H1 (cell line): ENCODE results near the gene STOML2. TPM values are rescaled to one million over a fixed set of nuclear protein-coding genes. Genes with fewer than 3 reads are reported as not detected.

Source experiments
- CTCF ChIA-PET: fragments of 300-600 bp; sonication (Branson Sonifier 250); formaldehyde crosslinking; loops from one replicate; lab custom pipeline; 2021; ENCODE audit not compliant: partially characterized antibody; lab: Charles Lee
- POLR2A ChIA-PET: fragments of 300-600 bp; sonication (Branson Sonifier 250); formaldehyde crosslinking; loops from one replicate; lab custom pipeline; 2021; ENCODE audit warnings: inconsistent platforms; ENCODE audit not compliant: partially characterized antibody; lab: Charles Lee
- DNase-seq, 2 experiments: peaks; one replicate each; pipeline versions ENCODE4 v3.0.0 to v3.0.0-alpha.2; 2010 to 2022; ENCODE audit warnings: low spot score in 2 of 2, low read depth in 1 of 2, mixed read lengths in 1 of 2
- FAIRE-seq: peaks from 2 replicates; lab custom pipeline; 2011; peaks lifted over from hg19 to GRCh38; lab: Jason Lieb, UNC
- H2AFZ ChIP-seq: 2 replicates; pipeline ENCODE4 v1.8.1; 2012; ENCODE audit warnings: low read length, inconsistent platforms
- H2AK5ac ChIP-seq: 2 replicates; pipeline ENCODE4 v1.6.1; 2013; ENCODE audit warnings: low read depth, low read length
- H2BK120ac ChIP-seq: replicated peaks from 2 replicates; pipeline ENCODE3; 2013; ENCODE audit warnings: low read depth, low read length, inconsistent platforms
- H2BK12ac ChIP-seq: 2 replicates; pipeline ENCODE4 v1.6.1; 2013; ENCODE audit warnings: low read depth, low read length
- H2BK15ac ChIP-seq: 2 replicates; pipeline ENCODE4 v1.6.1; 2013; ENCODE audit warnings: low read length
- H2BK20ac ChIP-seq: 2 replicates; pipeline ENCODE4 v1.6.1; 2013; ENCODE audit warnings: low read length
- H2BK5ac ChIP-seq: 2 replicates; pipeline ENCODE4 v1.6.1; 2013; ENCODE audit warnings: low read depth, low read length
- H3K14ac ChIP-seq: 2 replicates; pipeline ENCODE4 v1.6.1; 2013; ENCODE audit warnings: inconsistent platforms; ENCODE audit not compliant: insufficient read length
- H3K18ac ChIP-seq: 2 replicates; pipeline ENCODE4 v1.6.1; 2013; ENCODE audit warnings: low read length; ENCODE audit errors: extremely low read depth
- H3K23ac ChIP-seq: 2 replicates; pipeline ENCODE4 v1.6.1; 2013; ENCODE audit warnings: inconsistent platforms; ENCODE audit not compliant: insufficient read length
- H3K23me2 ChIP-seq: 2 replicates; pipeline ENCODE4 v1.6.1; 2013; ENCODE audit warnings: low read depth, low read length
- H3K27ac ChIP-seq: 2 replicates; pipeline ENCODE4 v1.6.1; 2011; ENCODE audit warnings: low read depth, low read length, inconsistent platforms
- H3K27me3 ChIP-seq, 4 experiments: replicated peaks in 1 of 4; 1 replicate in 1 of 4; 2 replicates in 3 of 4; pipeline versions ENCODE4 v1.6.1 to v1.8.1; 2011 to 2013; ENCODE audit warnings: low read length in 3 of 4, mild to moderate bottlenecking in 3 of 4, inconsistent platforms in 2 of 4, mixed read lengths in 2 of 4, moderate library complexity in 1 of 4; ENCODE audit not compliant: control insufficient read depth in 3 of 4, insufficient read depth in 3 of 4; ENCODE audit errors: extremely low read depth in 1 of 4
- H3K36me3 ChIP-seq, 4 experiments: 2 replicates each; pipeline versions ENCODE4 v1.6.1 to v1.8.1; 2011 to 2013; ENCODE audit warnings: mild to moderate bottlenecking in 4 of 4, low read length in 3 of 4, moderate library complexity in 2 of 4, control low read depth in 1 of 4, inconsistent platforms in 1 of 4; ENCODE audit not compliant: insufficient read depth in 4 of 4, control insufficient read depth in 2 of 4
- H3K4ac ChIP-seq: replicated peaks from 2 replicates; pipeline ENCODE3; 2013; ENCODE audit warnings: low read length, low read depth, mixed read lengths, inconsistent platforms; ENCODE audit not compliant: insufficient read length
- H3K4me1 ChIP-seq, 4 experiments: replicated peaks in 1 of 4; 1 replicate in 1 of 4; 2 replicates in 3 of 4; pipeline versions ENCODE4 v1.6.1 to v1.8.1; 2011 to 2013; ENCODE audit warnings: low read length in 3 of 4, inconsistent platforms in 2 of 4, mixed read lengths in 1 of 4; ENCODE audit not compliant: insufficient read depth in 4 of 4, control insufficient read depth in 3 of 4
- H3K4me2 ChIP-seq, 2 experiments: 2 replicates each; pipeline versions ENCODE4 v1.6.1 to v1.8.1; 2011 to 2013; ENCODE audit warnings: low read depth in 2 of 2, low read length in 2 of 2, control low read depth in 1 of 2, inconsistent platforms in 1 of 2, mild to moderate bottlenecking in 1 of 2; ENCODE audit not compliant: insufficient read depth in 1 of 2
- H3K4me3 ChIP-seq, 4 experiments: fragments of 200-600, 300-600 bp in 1 of 4; sonication (generic), shearing (Covaris generic), sonication (Bioruptor Twin) in 1 of 4; 2 replicates each; pipeline versions ENCODE4 v1.5.1 to v1.8.1; 2011 to 2016; ENCODE audit warnings: low read length in 4 of 4, low read depth in 3 of 4, control low read depth in 2 of 4, inconsistent platforms in 2 of 4, mild to moderate bottlenecking in 2 of 4, mixed read lengths in 1 of 4, moderate library complexity in 1 of 4; ENCODE audit not compliant: insufficient read depth in 2 of 4; ENCODE audit errors: extremely low read depth in 1 of 4
- H3K56ac ChIP-seq: replicated peaks from 2 replicates; pipeline ENCODE3; 2013; ENCODE audit warnings: low read depth, mild to moderate bottlenecking, mixed read lengths, low read length, inconsistent platforms; ENCODE audit not compliant: insufficient read length
- H3K79me1 ChIP-seq: 2 replicates; pipeline ENCODE4 v1.6.1; 2013; ENCODE audit warnings: low read depth, low read length, control low read depth
- H3K79me2 ChIP-seq, 2 experiments: 2 replicates each; pipeline versions ENCODE4 v1.6.1 to v1.8.1; 2012 to 2013; ENCODE audit warnings: low read length in 2 of 2, mild to moderate bottlenecking in 2 of 2, inconsistent platforms in 1 of 2; ENCODE audit not compliant: insufficient read depth in 2 of 2, control insufficient read depth in 1 of 2
- H3K9ac ChIP-seq, 4 experiments: replicated peaks in 1 of 4; 1 replicate in 1 of 4; 2 replicates in 3 of 4; pipeline versions ENCODE4 v1.6.1 to v1.8.1; 2011 to 2013; ENCODE audit warnings: low read depth in 3 of 4, low read length in 3 of 4, control low read depth in 2 of 4, mild to moderate bottlenecking in 2 of 4, moderate library complexity in 2 of 4, inconsistent platforms in 1 of 4; ENCODE audit errors: extremely low read depth in 1 of 4
- H3K9me3 ChIP-seq, 2 experiments: 2 replicates each; pipeline versions ENCODE4 v1.6.1 to v1.8.1; 2012 to 2013; ENCODE audit warnings: mild to moderate bottlenecking in 2 of 2, moderate library complexity in 2 of 2, control low read depth in 1 of 2, inconsistent platforms in 1 of 2, low read depth in 1 of 2, low read length in 1 of 2, mixed read lengths in 1 of 2; ENCODE audit not compliant: insufficient read depth in 2 of 2
- H4K20me1 ChIP-seq, 2 experiments: replicated peaks in 1 of 2; 2 replicates each; pipeline versions ENCODE3 to v1.8.1; 2011 to 2013; ENCODE audit warnings: inconsistent platforms in 2 of 2, low read length in 2 of 2, mild to moderate bottlenecking in 1 of 2; ENCODE audit not compliant: insufficient read depth in 2 of 2, control insufficient read depth in 1 of 2
- H4K5ac ChIP-seq: 2 replicates; pipeline ENCODE4 v1.6.1; 2013; ENCODE audit warnings: low read length, low read depth, mixed read lengths, inconsistent platforms; ENCODE audit not compliant: insufficient read length
- H4K8ac ChIP-seq: 2 replicates; pipeline ENCODE4 v1.8.0; 2013; ENCODE audit warnings: mild to moderate bottlenecking, moderate library complexity, low read length, inconsistent platforms; ENCODE audit not compliant: insufficient read depth; ENCODE audit errors: extremely low read depth
- H4K91ac ChIP-seq: replicated peaks from 2 replicates; pipeline ENCODE3; 2013; ENCODE audit warnings: low read length, mixed read lengths, inconsistent platforms; ENCODE audit not compliant: insufficient read length
- JUN ChIP-seq: IDR thresholded peaks from 2 replicates; pipeline ENCODE4 v1.6.1; 2011; ENCODE audit warnings: low read depth, mild to moderate bottlenecking, improper control_type of control experiment, low read length
- KDM5A ChIP-seq: fragments of 200-600 bp; IDR thresholded peaks from 2 replicates; pipeline ENCODE4 v1.7.1; 2012; ENCODE audit warnings: mild to moderate bottlenecking, low read length, inconsistent platforms, mixed read lengths
- NANOG ChIP-seq: IDR thresholded peaks from 2 replicates; pipeline ENCODE4 v1.6.1; 2011; ENCODE audit warnings: low read length, low read depth, mild to moderate bottlenecking, inconsistent platforms; ENCODE audit not compliant: insufficient read depth, poor library complexity, severe bottlenecking
- RXRA ChIP-seq: IDR thresholded peaks from 2 replicates; pipeline ENCODE4 v1.6.1; 2011; ENCODE audit warnings: low read depth, mild to moderate bottlenecking, low read length, moderate library complexity; ENCODE audit not compliant: insufficient read depth
- SIN3A ChIP-seq, 2 experiments: IDR thresholded peaks in 1 of 2; conservative IDR thresholded peaks in 1 of 2; 2 replicates each; pipeline ENCODE4 v1.6.1; 2011 to 2012; ENCODE audit warnings: low read length in 2 of 2, improper control_type of control experiment in 1 of 2, low read depth in 1 of 2, mild to moderate bottlenecking in 1 of 2
- WGBS, 2 experiments: shearing (Covaris generic) in 1 of 2; methylation state at CpG; one replicate each; pipeline versions ENCODE4 v1.1.6 to v1.1.7; 2013 to 2015; ENCODE audit warnings: low lambda C conversion rate in 2 of 2, mixed read lengths in 2 of 2, inconsistent platforms in 1 of 2, low coverage in 1 of 2, missing lambda C conversion rate in 1 of 2; ENCODE audit not compliant: insufficient replicate concordance in 2 of 2, insufficient coverage in 1 of 2, insufficient read length in 1 of 2; ENCODE audit errors: extremely low coverage in 1 of 2, missing lambda C conversion rate in 1 of 2; 5-methylcytosine and 5-hydroxymethylcytosine counted together
- polyA plus RNA-seq, 7 experiments: library from polyadenylated mRNA; depleted of rRNA in 3 of 7; stranded (reverse) in 5 of 7; unstranded in 2 of 7; fragments of >200 nt in 5 of 7; fragments of 200-250 nt in 2 of 7; gene quantifications; 1 replicate in 5 of 7; 2 replicates in 1 of 7; 4 replicates in 1 of 7; pipeline versions ENCODE4 v1.2.1 to v1.2.3, GENCODE V29; 2011 to 2013; ENCODE audit warnings: missing spikeins in 2 of 7, mixed read lengths in 2 of 7
- total RNA-seq: library from RNA; stranded (reverse); fragmentation: NEBNext Ultra II Directional; extraction: Animal tissue kit (Norgen Biotek cat#: 25700); gene quantifications from 2 replicates; pipeline ENCODE4 v1.2.1, GENCODE V29; 2021

Gene STOML2
- total and polyA plus RNA-seq, 2 of the 8 experiments (the other 6 are each of a cell fraction or from before 2014, with no cell fraction given) = 203 to 256 TPM

DNA sequence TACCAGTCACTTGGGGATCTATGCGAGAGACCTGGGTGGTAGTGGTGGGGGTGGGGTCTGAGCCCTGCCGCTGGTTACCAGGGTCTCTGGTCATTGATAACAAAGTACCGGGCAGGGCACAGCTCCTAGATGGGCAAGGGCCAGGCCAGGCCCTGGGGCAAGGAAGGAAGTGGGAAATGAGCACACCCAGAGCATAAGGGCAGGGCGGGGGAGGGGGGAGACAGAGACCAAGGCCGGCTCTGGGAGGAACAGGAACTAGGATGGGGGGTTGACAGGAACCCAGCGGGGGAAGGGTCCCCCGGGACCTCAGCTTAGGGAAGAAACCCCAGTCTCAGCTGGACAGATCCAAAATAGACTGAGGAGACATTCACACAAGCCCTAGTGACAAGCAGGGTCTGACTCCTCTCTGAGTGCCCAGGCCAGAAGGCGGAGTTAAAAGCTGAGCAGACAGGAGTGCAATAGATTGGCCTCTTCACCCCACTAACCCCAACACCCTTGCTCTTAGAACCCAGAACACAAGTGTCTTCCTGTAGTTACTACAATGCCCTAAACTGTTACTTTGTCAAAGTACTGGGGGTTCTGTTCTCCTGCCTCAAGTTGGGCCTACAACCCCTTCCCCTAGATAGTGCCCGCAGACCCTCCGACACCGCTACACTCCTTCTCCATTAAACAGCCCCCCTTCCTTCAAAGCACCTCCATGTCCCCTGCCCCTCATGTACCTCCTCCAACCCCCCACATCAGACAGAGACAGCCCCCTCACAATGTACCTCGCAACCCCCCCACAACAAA lies 12.1 kb upstream of the STOML2 start:
- Histone ChIP-seq H4K5ac (no peak overlapping the region), H2BK120ac (no peak overlapping the region), H2AFZ (no peak overlapping the region), H2BK12ac (no peak overlapping the region; the same call in 1 of the 2 replicates), H3K23me2 (peaks cover 23% of the 10 kb centered on the region), H3K9ac (peak overlapping the region in 2 of 4 experiments; percentile 43 to 55; a peak in 3 of 7 replicates), H3K27ac (peak overlapping the region; percentile 76), H3K56ac (no peak overlapping the region), H3K4me3 (peak overlapping the region; percentile 49 to 83 (median 76)), H2BK20ac (no peak overlapping the region), H3K79me1 (no peaks in the 10 kb centered on the region), H4K20me1 (peaks cover 2 to 3% of the 10 kb centered on the region in 2 experiments), H3K4me2 (peak overlapping the region; percentile 53 to 99), H3K4me1 (peaks cover 4 to 25% (median 11%) of the 10 kb centered on the region in 4 experiments; a peak in 6 of 7 replicates), H2AK5ac (no peak overlapping the region), H4K91ac (peak overlapping the region; percentile 27), H3K18ac (peak overlapping the region; percentile 90), H3K36me3 (no peaks in the 10 kb centered on the region), H3K23ac (no peak overlapping the region), H3K79me2 (no peaks in the 10 kb centered on the region; a peak in 1 of 4 replicates), H3K9me3 (no peaks in the 10 kb centered on the region), H2BK5ac (peak overlapping the region; percentile 91), H2BK15ac (0 out of 2 replicates have a peak overlapping the region, but pooled peaks have one; percentile 61), H3K4ac (peak overlapping the region; percentile 86), H3K27me3 (no peaks in the 10 kb centered on the region), H4K8ac (no peak overlapping the region), H3K14ac (no peak overlapping the region)
- POLR2A ChIA-PET = interaction anchor here (0.8 to 10.3 kb wide), 7 partner anchors 14 to 47 kb away, joined by 3 to 151 read pairs (median 4); partner anchors contain the start of genes FANCG, PIGO, STOML2 and UNC13B
- peak in 1 of 2 experiments; percentile 54 for DNase-seq
- no peak for FAIRE-seq
- CTCF ChIA-PET = interaction anchor here (0.6 to 5.5 kb wide), 7 partner anchors 11 to 306 kb away, joined by 3 to 26 read pairs (median 4); partner anchors contain the start of gene PIGO
- 47% methylated on average over 9 of the region's 12 CpGs; no CpG with 5 or more reads in 1 of the 2 experiments for WGBS, 2 experiments
- TF ChIP-seq RXRA (no peak), KDM5A (no peak), JUN (no peak), NANOG (no peak), SIN3A (conservative IDR thresholded peaks at IDR 0.05 in 1 of 2, IDR thresholded peaks at IDR 0.05 in 1 of 2; ENCODE audit: low read depth in 1 of 2, low read length in 2 of 2) (0 out of 4 replicates have a peak, but pooled peaks of 1 of the 2 experiments have one; percentile 69)
